GM23248 (cell line): ENCODE data around the gene TTLL1. TPM values are rescaled to one million over a fixed set of nuclear protein-coding genes. Genes with fewer than 3 reads are reported as not detected.

ENCODE experiments used
- DNase-seq: peaks from one replicate; pipeline ENCODE4 v3.0.0-alpha.2; 2015
- H2AFZ ChIP-seq: fragments of 200-600 bp; sonication (generic); 2 replicates; pipeline ENCODE4 v1.6.1; 2016; ENCODE audit warnings: antibody characterized with exemption
- H3F3A ChIP-seq: fragments of 200-600 bp; sonication (generic); 2 replicates; pipeline ENCODE4 v1.6.1; 2016; ENCODE audit warnings: mild to moderate bottlenecking, antibody characterized with exemption, mixed run types; ENCODE audit not compliant: insufficient read depth
- H3K27ac ChIP-seq: fragments of 200-600 bp; sonication (generic); 2 replicates; pipeline ENCODE4 v1.5.1; 2016; ENCODE audit warnings: mild to moderate bottlenecking
- H3K27me3 ChIP-seq: fragments of 200-600 bp; sonication (generic); replicated peaks from 2 replicates; pipeline ENCODE4 v1.6.1; 2016; ENCODE audit warnings: mild to moderate bottlenecking; ENCODE audit not compliant: insufficient read depth
- H3K36me3 ChIP-seq: fragments of 200-600 bp; sonication (generic); 2 replicates; pipeline ENCODE4 v1.6.1; 2016; ENCODE audit warnings: low read depth, mild to moderate bottlenecking
- H3K4me1 ChIP-seq: fragments of 200-600 bp; sonication (generic); 2 replicates; pipeline ENCODE4 v1.6.1; 2016; ENCODE audit warnings: mild to moderate bottlenecking; ENCODE audit not compliant: insufficient read depth
- H3K4me2 ChIP-seq: fragments of 200-600 bp; sonication (generic); one replicate; pipeline ENCODE4 v1.6.1; 2016; ENCODE audit warnings: mild to moderate bottlenecking; ENCODE audit not compliant: unreplicated experiment
- H3K4me3 ChIP-seq: fragments of 200-600 bp; sonication (generic); 2 replicates; pipeline ENCODE4 v1.5.1; 2016; ENCODE audit warnings: mild to moderate bottlenecking
- H3K79me2 ChIP-seq: fragments of 200-600 bp; sonication (generic); 2 replicates; pipeline ENCODE4 v1.6.1; 2016; ENCODE audit warnings: mild to moderate bottlenecking; ENCODE audit not compliant: insufficient read depth
- H3K9ac ChIP-seq: fragments of 200-600 bp; sonication (generic); 2 replicates; pipeline ENCODE4 v1.6.1; 2016; ENCODE audit warnings: mild to moderate bottlenecking
- H3K9me2 ChIP-seq: fragments of 200-600 bp; sonication (generic); 2 replicates; pipeline ENCODE4 v1.6.1; 2016; ENCODE audit warnings: mixed run types, mild to moderate bottlenecking, moderate library complexity; ENCODE audit not compliant: insufficient read depth
- H3K9me3 ChIP-seq: fragments of 200-600 bp; sonication (generic); one replicate; pipeline ENCODE4 v1.6.1; 2017; ENCODE audit warnings: low read depth
- H4K20me1 ChIP-seq: fragments of 200-600 bp; sonication (generic); 2 replicates; pipeline ENCODE4 v1.6.0; 2016; ENCODE audit not compliant: insufficient read depth
- EZH2 ChIP-seq: fragments of 200-600 bp; sonication (generic); IDR thresholded peaks from 2 replicates; pipeline ENCODE4 v1.6.1; 2018; ENCODE audit warnings: antibody characterized with exemption, mild to moderate bottlenecking; ENCODE audit not compliant: insufficient read depth, poor library complexity, severe bottlenecking
- EZH2phosphoT487 ChIP-seq: fragments of 200-600 bp; sonication (generic); IDR thresholded peaks from 2 replicates; pipeline ENCODE4 v1.6.1; 2018; ENCODE audit warnings: antibody characterized with exemption, moderate library complexity, mild to moderate bottlenecking, low read depth; ENCODE audit not compliant: insufficient read depth
- WGBS, 2 experiments: methylation state at CpG; one replicate each; pipeline ENCODE4 v1.1.6; 2015 to 2017; ENCODE audit warnings: low lambda C conversion rate in 2 of 2, low coverage in 1 of 2; ENCODE audit errors: missing lambda C conversion rate in 2 of 2; 5-methylcytosine and 5-hydroxymethylcytosine counted together
- in situ Hi-C: fragments of 300-500 bp; cut with MboI; formaldehyde crosslinking; loops from 2 replicates; pipeline ENCODE4 v1.15.0; 2020
- polyA plus RNA-seq: library from polyadenylated mRNA; unstranded; fragments of >200 nt; fragmentation: Nextera tagmentation; extraction: Ambion mirVana; gene quantifications from 2 replicates; pipeline ENCODE4 v1.2.1, GENCODE V29; 2016
- total RNA-seq: library from RNA; depleted of rRNA; stranded (reverse); fragments of >200 nt; shearing (Covaris generic); gene quantifications from 2 replicates; pipeline ENCODE4 v1.2.3, GENCODE V29; 2014

Gene TTLL1
- total and polyA plus RNA-seq, 2 experiments from 2014 or later: 16.0 to 18.5 TPM

GRCh38 chr22:43113526-43114251 is 24.5 kb upstream of the TTLL1 start:
- Histone ChIP-seq H3K4me1 (no peaks in the 10 kb centered on the region), H3K79me2 (no peaks in the 10 kb centered on the region), H3F3A (no peaks in the 10 kb centered on the region), H3K4me3 (no peak overlapping the region), H3K9me3 (no peaks in the 10 kb centered on the region), H3K27ac (no peak overlapping the region), H3K9ac (no peak overlapping the region), H3K27me3 (peaks cover 20% of the 10 kb centered on the region), H3K36me3 (no peaks in the 10 kb centered on the region), H3K9me2 (no peaks in the 10 kb centered on the region), H3K4me2 (no peak overlapping the region), H4K20me1 (no peaks in the 10 kb centered on the region), H2AFZ (no peak overlapping the region)
- TF ChIP-seq EZH2phosphoT487: no peak
- TF ChIP-seq EZH2: no peak
- in situ Hi-C loops: no loop called here
- 64 to 65% methylated on average over 13 of the region's 13 CpGs for WGBS, 2 experiments
- DNase-seq: no peak

- WGBS, 2 experiments: 12 to 13% methylated on average over 76 to 84 of the region's 86 CpGs
- H3K9me2 ChIP-seq: no peaks in the 10 kb centered on the region
- H3K27me3 ChIP-seq: peaks cover 25% of the 10 kb centered on the region
- H3K27ac ChIP-seq: no peak overlapping the region
- H2AFZ ChIP-seq: peak overlapping the region; percentile 62
- H3F3A ChIP-seq: no peaks in the 10 kb centered on the region
- in situ Hi-C loops: no loop called here
- H3K4me1 ChIP-seq: no peaks in the 10 kb centered on the region
- no peak overlapping the region for H3K9ac ChIP-seq
- no peaks in the 10 kb centered on the region for H3K79me2 ChIP-seq
- H3K4me3 ChIP-seq: peak overlapping the region; percentile 64
- peak overlapping the region; percentile 87 for H3K4me2 ChIP-seq
- no peaks in the 10 kb centered on the region for H3K36me3 ChIP-seq
- H3K9me3 ChIP-seq: no peaks in the 10 kb centered on the region
- no peaks in the 10 kb centered on the region for H4K20me1 ChIP-seq
- DNase-seq: peak; percentile 11
- TF ChIP-seq EZH2 (peak; percentile 15), EZH2phosphoT487 (no peak)
These were observed 21.9 kb upstream of the TTLL1 start for GRCh38 chr22:43110927-43111623.

- Histone ChIP-seq H3K36me3 (no peaks in the 10 kb centered on the region), H3K4me2 (peak within 1 kb of the TSS; percentile 87), H3F3A (no peaks in the 10 kb centered on the region), H3K27ac (no peak within 1 kb of the TSS), H3K27me3 (peaks cover 25% of the 10 kb centered on the region), H3K9me3 (no peaks in the 10 kb centered on the region), H4K20me1 (no peaks in the 10 kb centered on the region), H3K4me3 (peak within 1 kb of the TSS; percentile 64), H3K9ac (no peak within 1 kb of the TSS), H3K9me2 (no peaks in the 10 kb centered on the region), H3K4me1 (no peaks in the 10 kb centered on the region), H3K79me2 (no peaks in the 10 kb centered on the region), H2AFZ (peak within 1 kb of the TSS; percentile 63)
- TF ChIP-seq EZH2 (peak; percentile 75), EZH2phosphoT487 (no peak; the same call in 1 of the 2 replicates)
- in situ Hi-C loops: no loop called here
- peak; percentile 44 for DNase-seq
- WGBS, 2 experiments: 2% methylated on average over 23 to 31 of the region's 49 CpGs
These were observed 21.3 kb upstream of the TTLL1 start, which contains the start of gene BIK for GRCh38 chr22:43110444-43110926. BIK (plus strand) TSS chr22:43110750; CDS start chr22:43124023, 13,273 bp downstream.

- Histone ChIP-seq H2AFZ (peak overlapping the region; percentile 63), H3K4me1 (no peaks in the 10 kb centered on the region), H3K4me2 (peak overlapping the region; percentile 87), H3K9me2 (no peaks in the 10 kb centered on the region), H3K9me3 (no peaks in the 10 kb centered on the region), H4K20me1 (no peaks in the 10 kb centered on the region), H3F3A (no peaks in the 10 kb centered on the region), H3K4me3 (peak overlapping the region; percentile 64), H3K36me3 (no peaks in the 10 kb centered on the region), H3K9ac (no peak overlapping the region), H3K27ac (no peak overlapping the region), H3K27me3 (peaks cover 25% of the 10 kb centered on the region), H3K79me2 (no peaks in the 10 kb centered on the region)
- in situ Hi-C loops: no loop called here
- 1 to 5% methylated on average over 23 to 32 of the region's 32 CpGs for WGBS, 2 experiments
- TF ChIP-seq EZH2phosphoT487: peak; percentile 82
- peak; percentile 55 for TF ChIP-seq EZH2
- peak; percentile 20 for DNase-seq
These were observed 20.8 kb upstream of the TTLL1 start for GRCh38 chr22:43109921-43110443.
